Testis (tissue), 2 donors: ENCODE data around the gene TPH1.

Source experiments
- POLR2A ChIP-seq: fragments of 450-650 bp; IDR thresholded peaks from one replicate; pipeline ENCODE4 v1.6.1; 2017; ENCODE audit warnings: antibody characterized with exemption, mild to moderate bottlenecking, moderate library complexity
- TF ChIP-seq, protein P1 (sequence below), 3 experiments: fragments of 450-650 bp in 2 of 3; fragments of 200-600 bp in 1 of 3; sonication (generic) in 1 of 3; IDR thresholded peaks; one replicate each; pipeline ENCODE4 v1.5.1; 2016 to 2019; ENCODE audit warnings: antibody characterized with exemption in 3 of 3, mild to moderate bottlenecking in 2 of 3, moderate library complexity in 1 of 3

DNA sequence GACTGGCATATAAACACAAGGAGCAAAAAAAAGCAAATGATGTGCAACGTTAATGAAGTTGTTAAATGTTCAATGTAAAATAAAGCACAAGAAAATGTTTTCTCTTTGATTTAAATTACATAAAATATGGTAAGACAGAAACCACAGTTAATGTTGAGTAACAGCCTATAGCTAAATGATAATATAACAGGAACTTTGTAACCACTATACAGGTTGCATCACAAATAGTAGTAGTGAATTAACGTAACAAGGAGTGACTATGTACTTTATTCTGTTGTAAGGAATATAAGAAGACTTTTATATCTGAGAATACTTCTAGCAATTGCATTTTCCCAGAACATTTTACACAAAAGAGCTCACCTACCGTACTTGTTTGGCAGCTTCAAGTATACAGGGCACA lies 42.9 kb upstream of the TPH1 start:
- TF ChIP-seq, protein P1, sequence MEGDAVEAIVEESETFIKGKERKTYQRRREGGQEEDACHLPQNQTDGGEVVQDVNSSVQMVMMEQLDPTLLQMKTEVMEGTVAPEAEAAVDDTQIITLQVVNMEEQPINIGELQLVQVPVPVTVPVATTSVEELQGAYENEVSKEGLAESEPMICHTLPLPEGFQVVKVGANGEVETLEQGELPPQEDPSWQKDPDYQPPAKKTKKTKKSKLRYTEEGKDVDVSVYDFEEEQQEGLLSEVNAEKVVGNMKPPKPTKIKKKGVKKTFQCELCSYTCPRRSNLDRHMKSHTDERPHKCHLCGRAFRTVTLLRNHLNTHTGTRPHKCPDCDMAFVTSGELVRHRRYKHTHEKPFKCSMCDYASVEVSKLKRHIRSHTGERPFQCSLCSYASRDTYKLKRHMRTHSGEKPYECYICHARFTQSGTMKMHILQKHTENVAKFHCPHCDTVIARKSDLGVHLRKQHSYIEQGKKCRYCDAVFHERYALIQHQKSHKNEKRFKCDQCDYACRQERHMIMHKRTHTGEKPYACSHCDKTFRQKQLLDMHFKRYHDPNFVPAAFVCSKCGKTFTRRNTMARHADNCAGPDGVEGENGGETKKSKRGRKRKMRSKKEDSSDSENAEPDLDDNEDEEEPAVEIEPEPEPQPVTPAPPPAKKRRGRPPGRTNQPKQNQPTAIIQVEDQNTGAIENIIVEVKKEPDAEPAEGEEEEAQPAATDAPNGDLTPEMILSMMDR (IDR thresholded peaks at IDR 0.05) = no peak
- no peak for TF ChIP-seq POLR2A
